Adrenal gland (tissue), 12 donors: ENCODE results near the gene HIVEP3. TPM values are rescaled to one million over a fixed set of nuclear protein-coding genes. Genes with fewer than 3 reads are reported as not detected.

Experiments used
- DNase-seq, 7 donors: peaks; one replicate each; pipeline ENCODE4 v3.0.0-alpha.2; 2019 to 2020
- H3K27ac ChIP-seq, 5 donors: fragments of 200-600 bp; sonication (generic) in 4 of 5; 1 replicate in 3 of 5; 2 replicates in 2 of 5; pipeline versions ENCODE4 v1.5.1 to v1.8.0; 2016 to 2020; ENCODE audit warnings: mild to moderate bottlenecking in 1 of 5
- H3K27me3 ChIP-seq: fragments of 200-600 bp; 2 replicates; pipeline ENCODE4 v1.8.0; 2021
- H3K36me3 ChIP-seq, 2 donors: fragments of 200-600 bp; replicated peaks in 1 of 2; 1 replicate in 1 of 2; 2 replicates in 1 of 2; pipeline versions ENCODE4 v1.5.1 to v1.8.0; 2018 to 2022
- H3K4me1 ChIP-seq, 2 donors: fragments of 200-600 bp; replicated peaks in 1 of 2; 1 replicate in 1 of 2; 2 replicates in 1 of 2; pipeline versions ENCODE4 v1.5.1 to v1.8.0; 2018 to 2021
- H3K4me3 ChIP-seq, 4 donors: fragments of 200-600 bp; sonication (generic) in 3 of 4; one replicate each; pipeline ENCODE4 v1.5.1; 2016 to 2018
- H3K9me3 ChIP-seq, 3 donors: fragments of 200-600 bp; sonication (generic) in 1 of 3; replicated peaks in 1 of 3; 1 replicate in 2 of 3; 2 replicates in 1 of 3; pipeline versions ENCODE4 v1.5.1 to v1.8.0; 2016 to 2021
- POLR2A ChIP-seq, 2 donors: fragments of 450-650 bp; IDR thresholded peaks; one replicate each; pipeline ENCODE4 v1.6.1; 2017; ENCODE audit warnings: antibody characterized with exemption in 2 of 2, mild to moderate bottlenecking in 2 of 2, moderate library complexity in 1 of 2
- WGBS, 4 donors: extraction: QIAGEN DNeasy Blood & Tissue Kit in 2 of 4; methylation state at CpG; one replicate each; pipeline versions ENCODE4 v1.1.5 to v1.1.7; 2013 to 2017; 5-methylcytosine and 5-hydroxymethylcytosine counted together
- intact Hi-C, 2 donors: fragments of 100-400 bp; cut with DNase I; formaldehyde crosslinking; loops; one replicate each; pipeline versions ENCODE4 v1.14.1 to v1.15.0; 2022 to 2023
- polyA plus RNA-seq, 3 donors: library from polyadenylated mRNA; stranded (reverse); fragments of 200-250 nt in 2 of 3; fragments of 350-450 nt in 1 of 3; fragmentation: Illumina TruSeq in 1 of 3; extraction: RNeasy Lipid Tissue Mini Kit (QIAGEN cat#74804) in 1 of 3; gene quantifications; one replicate each; pipeline ENCODE4 v1.2.3, GENCODE V29; 2013 to 2014
- total RNA-seq, 9 donors: library from RNA; depleted of rRNA in 4 of 9; stranded (reverse); fragments of >200 nt in 4 of 9; fragments of 120-200 nt in 1 of 9; fragmentation: NEBNext Ultra II Directional in 1 of 9; extraction: Animal tissue kit (Norgen Biotek cat#: 25700) in 1 of 9; gene quantifications; one replicate each; pipeline versions ENCODE4 v1.1.0 to v1.2.4, GENCODE V29; 2013 to 2023
- TF ChIP-seq, protein P1 (sequence below), 6 experiments: fragments of 450-650 bp in 4 of 6; fragments of 200-600 bp in 2 of 6; sonication (generic) in 1 of 6; IDR thresholded peaks; 1 replicate in 5 of 6; 2 replicates in 1 of 6; pipeline versions ENCODE4 v1.5.1 to v1.8.0; 2016 to 2021; ENCODE audit warnings: antibody characterized with exemption in 6 of 6, mild to moderate bottlenecking in 2 of 6, moderate library complexity in 1 of 6
- donor health status: healthy with polysubstance abuse.
- donor health status: Bipolar disorder and iron deficiency.
- donor health status: DM: yes; HTN: yes; CAD: no.
- donor health status: DM: no; HTN: no; CAD: no.
- donor health status: DM: no; HTN: no; CAD: no.
- donor health status: DM: yes; HTN: yes; CAD: no.

The HIVEP3 gene
- total and polyA plus RNA-seq, 12 donors, result 3.2 to 7.7 (median 7.0) TPM

DNA sequence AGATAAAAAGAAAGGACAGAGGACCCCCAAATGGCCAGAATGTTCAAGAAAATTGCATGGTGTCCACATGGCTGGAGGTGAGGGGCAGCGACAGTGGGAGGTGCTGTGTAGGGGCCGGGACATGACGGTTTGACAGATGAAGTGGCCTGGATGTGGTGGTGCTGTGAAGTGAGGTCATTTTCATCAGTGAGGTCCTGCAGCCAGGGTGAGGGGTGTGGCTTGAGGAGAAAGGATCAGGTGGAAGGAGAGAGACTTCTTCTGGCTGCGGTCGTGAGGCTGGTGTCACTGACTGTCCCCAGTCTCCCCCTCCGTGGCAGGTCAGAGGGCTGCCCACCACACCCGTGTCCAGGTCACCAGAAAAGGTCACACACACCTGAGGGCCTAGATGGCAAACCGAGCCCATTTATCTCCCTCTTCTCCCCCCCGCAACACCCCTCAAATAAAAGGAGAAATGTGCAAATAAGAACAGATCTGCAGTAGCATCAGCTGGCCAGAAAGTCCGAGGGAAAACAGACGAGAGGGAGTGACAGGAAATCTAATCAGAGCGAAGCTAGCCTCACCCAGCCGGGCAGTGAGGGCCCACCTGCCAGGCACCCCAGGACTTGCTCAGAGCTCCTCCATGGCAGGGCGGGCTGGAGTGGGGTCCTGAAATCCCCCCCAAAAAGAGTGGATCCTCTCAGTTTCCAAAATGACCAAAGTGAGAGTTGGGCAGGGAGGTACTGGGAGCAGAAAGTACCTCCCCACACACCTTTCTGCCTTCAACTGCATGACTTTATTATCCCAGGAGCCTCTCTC, 285.7 kb downstream of the HIVEP3 start:
- intact Hi-C loops, result no loop called here
- Histone ChIP-seq H3K4me1 (no peaks in the 10 kb centered on the region), H3K4me3 (no peak overlapping the region), H3K27ac (no peak overlapping the region), H3K36me3 (no peaks in the 10 kb centered on the region), H3K27me3 (no peaks in the 10 kb centered on the region), H3K9me3 (no peaks in the 10 kb centered on the region)
- TF ChIP-seq POLR2A (IDR thresholded peaks at IDR 0.05), result no peak
- TF ChIP-seq, protein P1, sequence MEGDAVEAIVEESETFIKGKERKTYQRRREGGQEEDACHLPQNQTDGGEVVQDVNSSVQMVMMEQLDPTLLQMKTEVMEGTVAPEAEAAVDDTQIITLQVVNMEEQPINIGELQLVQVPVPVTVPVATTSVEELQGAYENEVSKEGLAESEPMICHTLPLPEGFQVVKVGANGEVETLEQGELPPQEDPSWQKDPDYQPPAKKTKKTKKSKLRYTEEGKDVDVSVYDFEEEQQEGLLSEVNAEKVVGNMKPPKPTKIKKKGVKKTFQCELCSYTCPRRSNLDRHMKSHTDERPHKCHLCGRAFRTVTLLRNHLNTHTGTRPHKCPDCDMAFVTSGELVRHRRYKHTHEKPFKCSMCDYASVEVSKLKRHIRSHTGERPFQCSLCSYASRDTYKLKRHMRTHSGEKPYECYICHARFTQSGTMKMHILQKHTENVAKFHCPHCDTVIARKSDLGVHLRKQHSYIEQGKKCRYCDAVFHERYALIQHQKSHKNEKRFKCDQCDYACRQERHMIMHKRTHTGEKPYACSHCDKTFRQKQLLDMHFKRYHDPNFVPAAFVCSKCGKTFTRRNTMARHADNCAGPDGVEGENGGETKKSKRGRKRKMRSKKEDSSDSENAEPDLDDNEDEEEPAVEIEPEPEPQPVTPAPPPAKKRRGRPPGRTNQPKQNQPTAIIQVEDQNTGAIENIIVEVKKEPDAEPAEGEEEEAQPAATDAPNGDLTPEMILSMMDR (IDR thresholded peaks at IDR 0.05), result no peak
- WGBS, 4 donors, result 87 to 93% (median 90%) methylated on average over 14 of the region's 14 CpGs
- DNase-seq, result no peak

GRCh38 chr1:41631971-41632370, 286.8 kb downstream of the HIVEP3 start:
- H3K4me3 ChIP-seq, result no peak overlapping the region
- H3K27me3 ChIP-seq, result no peaks in the 10 kb centered on the region
- no peaks in the 10 kb centered on the region for H3K4me1 ChIP-seq
- no peak for DNase-seq
- no peak overlapping the region for H3K27ac ChIP-seq
- no peaks in the 10 kb centered on the region for H3K36me3 ChIP-seq
- TF ChIP-seq, protein P1 (IDR thresholded peaks at IDR 0.05), result no peak
- no peak for TF ChIP-seq POLR2A (IDR thresholded peaks at IDR 0.05)
- WGBS, 4 donors, result 81 to 91% (median 84%) methylated on average over 6 of the region's 6 CpGs
- H3K9me3 ChIP-seq, result no peaks in the 10 kb centered on the region
- intact Hi-C loops, result no loop called here

GRCh38 chr1:41631154-41631553, 287.6 kb downstream of the HIVEP3 start:
- no peak for DNase-seq
- no peaks in the 10 kb centered on the region for H3K9me3 ChIP-seq
- no peaks in the 10 kb centered on the region for H3K4me1 ChIP-seq
- H3K4me3 ChIP-seq, result no peak overlapping the region
- intact Hi-C loops, result no loop called here
- H3K36me3 ChIP-seq, result no peaks in the 10 kb centered on the region
- H3K27ac ChIP-seq, result no peak overlapping the region
- WGBS, 4 donors, result 83 to 87% (median 86%) methylated on average over 9 of the region's 9 CpGs
- no peaks in the 10 kb centered on the region for H3K27me3 ChIP-seq
- TF ChIP-seq POLR2A (IDR thresholded peaks at IDR 0.05), result no peak
- TF ChIP-seq, protein P1 (IDR thresholded peaks at IDR 0.05), result no peak

- 89 to 94% (median 91%) methylated on average over 9 of the region's 9 CpGs for WGBS, 4 donors
- Histone ChIP-seq H3K9me3 (no peaks in the 10 kb centered on the region), H3K4me1 (no peaks in the 10 kb centered on the region), H3K27me3 (no peaks in the 10 kb centered on the region), H3K27ac (no peak overlapping the region), H3K4me3 (no peak overlapping the region), H3K36me3 (no peaks in the 10 kb centered on the region)
- DNase-seq, result no peak
- TF ChIP-seq POLR2A (IDR thresholded peaks at IDR 0.05), result no peak
- TF ChIP-seq, protein P1 (IDR thresholded peaks at IDR 0.05), result no peak
- intact Hi-C loops, result no loop called here
Measured at GRCh38 chr1:41629571-41629970, 289.2 kb downstream of the HIVEP3 start.
